Fibroblast of lung (primary cell): ENCODE data around the gene TRAF5.

Experiments
- CTCF ChIP-seq, 2 donors: IDR thresholded peaks in 1 of 2; conservative IDR thresholded peaks in 1 of 2; 1 replicate in 1 of 2; 2 replicates in 1 of 2; pipeline ENCODE4 v1.5.1; 2011 to 2012; ENCODE audit warnings: low read length in 2 of 2, control low read depth in 1 of 2, inconsistent platforms in 1 of 2, low read depth in 1 of 2, mild to moderate bottlenecking in 1 of 2
- EZH2 ChIP-seq: IDR thresholded peaks from 2 replicates; pipeline ENCODE4 v1.5.1; 2012; ENCODE audit warnings: low read length, control low read depth, mild to moderate bottlenecking; ENCODE audit errors: missing control alignments

GRCh38 chr1:211343607-211344006, 17.0 kb downstream of the TRAF5 start:
- no peak for TF ChIP-seq CTCF (conservative IDR thresholded peaks at IDR 0.05 in 1 of 2, IDR thresholded peaks at IDR 0.05 in 1 of 2; ENCODE audit: low read depth in 1 of 2, low read length in 2 of 2)
- TF ChIP-seq EZH2 = no peak
